Activated T-cell treated with anti-CD3 and anti-CD28 coated beads for 48 hours (primary cell): Measurements from ENCODE around the gene TMTC1.
"Not testable (repeated sequence)": the region's sequence is repeated elsewhere in the genome, so short reads cannot be mapped to it uniquely, and the experiment has no call there.

Experiments used
- DNase-seq: peaks from one replicate; pipeline ENCODE4 v3.0.0-alpha.2; 2020; ENCODE audit warnings: low read depth

Gene TMTC1

GRCh38 chr12:29665107-29665506, 118.6 kb downstream of the TMTC1 start:
- DNase-seq, result no peak

GRCh38 chr12:29662734-29663323, 120.9 kb downstream of the TMTC1 start:
- DNase-seq, result no peak

- no peak for DNase-seq
Measured at GRCh38 chr12:29660847-29661246, 122.9 kb downstream of the TMTC1 start.

GRCh38 chr12:29656762-29657538, 126.8 kb downstream of the TMTC1 start:
- DNase-seq, result no peak

GRCh38 chr12:29655861-29656260, 127.9 kb downstream of the TMTC1 start:
- no peak for DNase-seq

- DNase-seq, result no peak
Measured at GRCh38 chr12:29653286-29653685, 130.5 kb downstream of the TMTC1 start.

GRCh38 chr12:29650371-29650770, 133.4 kb downstream of the TMTC1 start:
- DNase-seq, result no peak

GRCh38 chr12:29649722-29650121, 134.0 kb downstream of the TMTC1 start:
- DNase-seq, result no peak

GRCh38 chr12:29644536-29645162, 139.1 kb downstream of the TMTC1 start:
- no peak for DNase-seq

GRCh38 chr12:29640589-29641345, 143.0 kb downstream of the TMTC1 start:
- no peak for DNase-seq

- no peak for DNase-seq
Measured at GRCh38 chr12:29639893-29640495, 143.7 kb downstream of the TMTC1 start.

- no peak for DNase-seq
Measured at GRCh38 chr12:29638528-29638927, 145.2 kb downstream of the TMTC1 start.

- no peak for DNase-seq
Measured at GRCh38 chr12:29634057-29634456, 149.7 kb downstream of the TMTC1 start.

GRCh38 chr12:29630164-29630563, 153.6 kb downstream of the TMTC1 start:
- DNase-seq, result not testable (repeated sequence)

- no peak for DNase-seq
Measured at GRCh38 chr12:29627221-29627620, 156.5 kb downstream of the TMTC1 start.

GRCh38 chr12:29625359-29625953, 158.3 kb downstream of the TMTC1 start:
- DNase-seq, result no peak

GRCh38 chr12:29622251-29622650, 161.5 kb downstream of the TMTC1 start:
- no peak for DNase-seq

GRCh38 chr12:29620030-29620429, 163.7 kb downstream of the TMTC1 start:
- no peak for DNase-seq

GRCh38 chr12:29617407-29617803, 166.3 kb downstream of the TMTC1 start:
- DNase-seq, result no peak

GRCh38 chr12:29616664-29617406, 166.9 kb downstream of the TMTC1 start:
- DNase-seq, result no peak
